ENCODE measurements around the gene WNT4.

The WNT4 gene

GRCh38 chr1:22174446-22175220 is 31.7 kb upstream of the WNT4 start:
- H2AFZ ChIP-seq (ENCODE audit: low read length) = no peak overlapping the region
- no peaks in the 10 kb centered on the region for H3K27me3 ChIP-seq (ENCODE audit: insufficient read depth, low read length)
- no peaks in the 10 kb centered on the region for H4K20me1 ChIP-seq (ENCODE audit: insufficient read depth, low read length)
- no peaks in the 10 kb centered on the region for H3K36me3 ChIP-seq (ENCODE audit: insufficient read depth, low read length)
- no peak overlapping the region for H3K9ac ChIP-seq (ENCODE audit: low read length)
- H3K4me3 ChIP-seq (ENCODE audit: low read depth, low read length, poor library complexity, severe bottlenecking) = no peak overlapping the region
- no peaks in the 10 kb centered on the region for H3F3A ChIP-seq (ENCODE audit: insufficient read depth, low read length)
- no peaks in the 10 kb centered on the region for H3K9me3 ChIP-seq (ENCODE audit: low read length)
- no peaks in the 10 kb centered on the region for H3K4me1 ChIP-seq (ENCODE audit: insufficient read depth, low read length, severe bottlenecking)
- no peak for TF ChIP-seq EZH2 (IDR thresholded peaks at IDR 0.05; ENCODE audit: borderline replicate concordance, low read length)
- TF ChIP-seq, protein P1, sequence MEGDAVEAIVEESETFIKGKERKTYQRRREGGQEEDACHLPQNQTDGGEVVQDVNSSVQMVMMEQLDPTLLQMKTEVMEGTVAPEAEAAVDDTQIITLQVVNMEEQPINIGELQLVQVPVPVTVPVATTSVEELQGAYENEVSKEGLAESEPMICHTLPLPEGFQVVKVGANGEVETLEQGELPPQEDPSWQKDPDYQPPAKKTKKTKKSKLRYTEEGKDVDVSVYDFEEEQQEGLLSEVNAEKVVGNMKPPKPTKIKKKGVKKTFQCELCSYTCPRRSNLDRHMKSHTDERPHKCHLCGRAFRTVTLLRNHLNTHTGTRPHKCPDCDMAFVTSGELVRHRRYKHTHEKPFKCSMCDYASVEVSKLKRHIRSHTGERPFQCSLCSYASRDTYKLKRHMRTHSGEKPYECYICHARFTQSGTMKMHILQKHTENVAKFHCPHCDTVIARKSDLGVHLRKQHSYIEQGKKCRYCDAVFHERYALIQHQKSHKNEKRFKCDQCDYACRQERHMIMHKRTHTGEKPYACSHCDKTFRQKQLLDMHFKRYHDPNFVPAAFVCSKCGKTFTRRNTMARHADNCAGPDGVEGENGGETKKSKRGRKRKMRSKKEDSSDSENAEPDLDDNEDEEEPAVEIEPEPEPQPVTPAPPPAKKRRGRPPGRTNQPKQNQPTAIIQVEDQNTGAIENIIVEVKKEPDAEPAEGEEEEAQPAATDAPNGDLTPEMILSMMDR (IDR thresholded peaks at IDR 0.05; ENCODE audit: low read length) = no peak
- no peak overlapping the region for H3K4me2 ChIP-seq (ENCODE audit: low read length)
- H3K9me2 ChIP-seq (ENCODE audit: low read depth, low read length) = no peaks in the 10 kb centered on the region
- H3K79me2 ChIP-seq (ENCODE audit: insufficient read depth, low read length) = no peaks in the 10 kb centered on the region
- H3K27ac ChIP-seq (ENCODE audit: low read depth, low read length, poor library complexity, severe bottlenecking) = no peak overlapping the region

GRCh38 chr1:22171951-22172715 is 29.2 kb upstream of the WNT4 start:
- H3K4me1 ChIP-seq (ENCODE audit: insufficient read depth, low read length, severe bottlenecking) = no peaks in the 10 kb centered on the region
- no peaks in the 10 kb centered on the region for H3K27me3 ChIP-seq (ENCODE audit: insufficient read depth, low read length)
- no peaks in the 10 kb centered on the region for H3K9me3 ChIP-seq (ENCODE audit: low read length)
- H3K79me2 ChIP-seq (ENCODE audit: insufficient read depth, low read length) = no peaks in the 10 kb centered on the region
- H3K4me2 ChIP-seq (ENCODE audit: low read length) = no peak overlapping the region
- H3K9me2 ChIP-seq (ENCODE audit: low read depth, low read length) = no peaks in the 10 kb centered on the region
- H3K4me3 ChIP-seq (ENCODE audit: low read depth, low read length, poor library complexity, severe bottlenecking) = no peak overlapping the region
- H3F3A ChIP-seq (ENCODE audit: insufficient read depth, low read length) = no peaks in the 10 kb centered on the region
- H3K9ac ChIP-seq (ENCODE audit: low read length) = no peak overlapping the region
- H3K27ac ChIP-seq (ENCODE audit: low read depth, low read length, poor library complexity, severe bottlenecking) = no peak overlapping the region
- no peaks in the 10 kb centered on the region for H4K20me1 ChIP-seq (ENCODE audit: insufficient read depth, low read length)
- H2AFZ ChIP-seq (ENCODE audit: low read length) = no peak overlapping the region
- H3K36me3 ChIP-seq (ENCODE audit: insufficient read depth, low read length) = no peaks in the 10 kb centered on the region
- TF ChIP-seq, protein P1 (IDR thresholded peaks at IDR 0.05; ENCODE audit: low read length) = no peak
- TF ChIP-seq EZH2 (IDR thresholded peaks at IDR 0.05; ENCODE audit: borderline replicate concordance, low read length) = no peak

GRCh38 chr1:22169816-22170215 is 26.9 kb upstream of the WNT4 start:
- no peak overlapping the region for H3K9ac ChIP-seq (ENCODE audit: low read length)
- no peaks in the 10 kb centered on the region for H4K20me1 ChIP-seq (ENCODE audit: insufficient read depth, low read length)
- H3F3A ChIP-seq (ENCODE audit: insufficient read depth, low read length) = no peaks in the 10 kb centered on the region
- H3K27me3 ChIP-seq (ENCODE audit: insufficient read depth, low read length) = no peaks in the 10 kb centered on the region
- H3K27ac ChIP-seq (ENCODE audit: low read depth, low read length, poor library complexity, severe bottlenecking) = no peak overlapping the region
- H3K79me2 ChIP-seq (ENCODE audit: insufficient read depth, low read length) = no peaks in the 10 kb centered on the region
- TF ChIP-seq EZH2 (IDR thresholded peaks at IDR 0.05; ENCODE audit: borderline replicate concordance, low read length) = no peak
- TF ChIP-seq, protein P1 (IDR thresholded peaks at IDR 0.05; ENCODE audit: low read length) = no peak
- no peak overlapping the region for H3K4me3 ChIP-seq (ENCODE audit: low read depth, low read length, poor library complexity, severe bottlenecking)
- no peaks in the 10 kb centered on the region for H3K9me3 ChIP-seq (ENCODE audit: low read length)
- no peaks in the 10 kb centered on the region for H3K36me3 ChIP-seq (ENCODE audit: insufficient read depth, low read length)
- no peaks in the 10 kb centered on the region for H3K9me2 ChIP-seq (ENCODE audit: low read depth, low read length)
- no peak overlapping the region for H2AFZ ChIP-seq (ENCODE audit: low read length)
- H3K4me2 ChIP-seq (ENCODE audit: low read length) = no peak overlapping the region
- H3K4me1 ChIP-seq (ENCODE audit: insufficient read depth, low read length, severe bottlenecking) = no peaks in the 10 kb centered on the region

Measured in OCI-LY1 (cell line).